Neural cell (in vitro differentiated cells): Measurements from ENCODE around the gene EXOC4. TPM values are rescaled to one million over a fixed set of nuclear protein-coding genes. Genes with fewer than 3 reads are reported as not detected.

Source experiments
- H2AFZ ChIP-seq: fragments of 200-600, 300-800 bp; sonication (generic), shearing (Covaris generic); 2 replicates; pipeline ENCODE4 v1.6.0; 2014; ENCODE audit warnings: low read depth, mild to moderate bottlenecking, antibody characterized with exemption, low read length, moderate library complexity
- H3F3A ChIP-seq: fragments of 200-600 bp; shearing (Covaris generic); 2 replicates; pipeline ENCODE4 v1.6.1; 2016; ENCODE audit warnings: mild to moderate bottlenecking, moderate library complexity, mixed read lengths, antibody characterized with exemption, low read length; ENCODE audit not compliant: insufficient read depth, poor library complexity, severe bottlenecking
- H3K27ac ChIP-seq: fragments of 200-600, 300-800 bp; sonication (generic), shearing (Covaris generic); 2 replicates; pipeline ENCODE4 v1.5.1; 2014; ENCODE audit warnings: mild to moderate bottlenecking, low read length, moderate library complexity
- H3K27me3 ChIP-seq: fragments of 300-800, 200-600 bp; sonication (generic), shearing (Covaris generic); 2 replicates; pipeline ENCODE4 v1.6.0; 2014; ENCODE audit warnings: mild to moderate bottlenecking, low read depth, low read length, moderate library complexity; ENCODE audit not compliant: insufficient read depth
- H3K36me3 ChIP-seq: fragments of 300-800, 200-600 bp; sonication (generic), shearing (Covaris generic); 2 replicates; pipeline ENCODE4 v1.5.1; 2014; ENCODE audit warnings: mild to moderate bottlenecking, antibody characterized with exemption, low read length, moderate library complexity; ENCODE audit not compliant: insufficient read depth
- H3K4me2 ChIP-seq: fragments of 300-800, 200-600 bp; sonication (generic), shearing (Covaris generic); 2 replicates; pipeline ENCODE4 v1.6.0; 2014; ENCODE audit warnings: mild to moderate bottlenecking, low read length
- H3K4me3 ChIP-seq: fragments of 300-800, 200-600 bp; sonication (generic), shearing (Covaris generic); 2 replicates; pipeline ENCODE4 v1.5.1; 2014; ENCODE audit warnings: mild to moderate bottlenecking, low read length, moderate library complexity
- H3K79me2 ChIP-seq: fragments of 200-600 bp; shearing (Covaris generic); replicated peaks from 2 replicates; pipeline ENCODE4 v1.6.0; 2014; ENCODE audit warnings: mild to moderate bottlenecking, low read length, moderate library complexity; ENCODE audit not compliant: insufficient read depth
- H3K9ac ChIP-seq: fragments of 300-800, 200-600 bp; sonication (generic), shearing (Covaris generic); 2 replicates; pipeline ENCODE4 v1.6.1; 2016; ENCODE audit warnings: mild to moderate bottlenecking, low read length, mixed read lengths
- H3K9me2 ChIP-seq: fragments of 200-600 bp; shearing (Covaris generic); 2 replicates; pipeline ENCODE4 v1.6.1; 2016; ENCODE audit warnings: mild to moderate bottlenecking, low read length, mixed read lengths; ENCODE audit not compliant: insufficient read depth
- H3K9me3 ChIP-seq: fragments of 200-600, 300-800 bp; sonication (generic), shearing (Covaris generic); 2 replicates; pipeline ENCODE4 v1.6.1; 2016; ENCODE audit warnings: mild to moderate bottlenecking, mixed run types, low read length, moderate library complexity, mixed read lengths
- H4K20me1 ChIP-seq: fragments of 200-600 bp; shearing (Covaris generic); 2 replicates; pipeline ENCODE4 v1.6.1; 2016; ENCODE audit warnings: mild to moderate bottlenecking, mixed run types; ENCODE audit not compliant: insufficient read depth
- CTCF ChIP-seq: fragments of 450-650 bp; IDR thresholded peaks from 2 replicates; pipeline ENCODE4 v1.5.1; 2014; ENCODE audit warnings: antibody characterized with exemption, mild to moderate bottlenecking, moderate library complexity; ENCODE audit not compliant: poor library complexity, severe bottlenecking
- EP300 ChIP-seq: fragments of 450-650 bp; conservative IDR thresholded peaks from 2 replicates; pipeline ENCODE4 v1.6.1; 2014; ENCODE audit warnings: antibody characterized with exemption, mild to moderate bottlenecking, moderate library complexity; ENCODE audit not compliant: poor library complexity, severe bottlenecking
- EZH2 ChIP-seq: fragments of 200-600, 300-800 bp; shearing (Covaris generic), sonication (generic); IDR thresholded peaks from 2 replicates; pipeline ENCODE4 v1.6.1; 2014; ENCODE audit warnings: antibody characterized with exemption, low read length, borderline replicate concordance, mild to moderate bottlenecking; ENCODE audit not compliant: insufficient read depth, poor library complexity, severe bottlenecking
- MXI1 ChIP-seq: fragments of 450-650 bp; conservative IDR thresholded peaks from 2 replicates; pipeline ENCODE4 v1.6.1; 2014; ENCODE audit warnings: antibody characterized with exemption, mild to moderate bottlenecking; ENCODE audit not compliant: poor library complexity, severe bottlenecking
- POLR2AphosphoS5 ChIP-seq: IDR thresholded peaks from 2 replicates; pipeline ENCODE4 v1.6.1; 2012
- RAD21 ChIP-seq: fragments of 450-650 bp; conservative IDR thresholded peaks from 2 replicates; pipeline ENCODE4 v1.6.1; 2014; ENCODE audit warnings: antibody characterized with exemption, mild to moderate bottlenecking, moderate library complexity
- REST ChIP-seq: IDR thresholded peaks from 2 replicates; pipeline ENCODE4 v1.6.1; 2012; ENCODE audit warnings: borderline replicate concordance
- SMC3 ChIP-seq: fragments of 450-650 bp; conservative IDR thresholded peaks from 2 replicates; pipeline ENCODE4 v1.6.1; 2014; ENCODE audit warnings: antibody characterized with exemption, mild to moderate bottlenecking, moderate library complexity; ENCODE audit not compliant: poor library complexity
- TAF1 ChIP-seq: IDR thresholded peaks from 2 replicates; pipeline ENCODE4 v1.6.1; 2012; ENCODE audit warnings: low read depth
- polyA plus RNA-seq: library from polyadenylated mRNA; depleted of rRNA; stranded (reverse); fragments of >200 nt; gene quantifications from 2 replicates; pipeline ENCODE4 v1.2.3, GENCODE V29; 2014

Gene EXOC4
- polyA plus RNA-seq, 1 donor from 2014 or later: 36.5 TPM

GRCh38 chr7:133724694-133725093 lies 471.8 kb downstream of the EXOC4 start:
- TF ChIP-seq EZH2 (no peak), SMC3 (no peak), EP300 (no peak), RAD21 (no peak), TAF1 (no peak), POLR2AphosphoS5 (no peak), REST (no peak), CTCF (no peak), MXI1 (no peak)
- Histone ChIP-seq H3K4me3 (no peak overlapping the region), H3K9ac (no peak overlapping the region), H4K20me1 (no peaks in the 10 kb centered on the region), H3K27ac (no peak overlapping the region), H3F3A (no peaks in the 10 kb centered on the region), H3K36me3 (no peaks in the 10 kb centered on the region), H3K9me3 (no peaks in the 10 kb centered on the region), H3K4me2 (no peak overlapping the region), H3K9me2 (no peaks in the 10 kb centered on the region), H3K79me2 (no peaks in the 10 kb centered on the region), H2AFZ (no peak overlapping the region), H3K27me3 (no peaks in the 10 kb centered on the region)

- Histone ChIP-seq H3F3A (no peaks in the 10 kb centered on the region), H3K9me3 (no peaks in the 10 kb centered on the region), H3K27ac (no peak overlapping the region), H3K4me2 (no peak overlapping the region), H3K27me3 (no peaks in the 10 kb centered on the region), H3K36me3 (no peaks in the 10 kb centered on the region), H3K9ac (no peak overlapping the region), H3K9me2 (no peaks in the 10 kb centered on the region), H2AFZ (no peak overlapping the region), H3K4me3 (no peak overlapping the region), H3K79me2 (no peaks in the 10 kb centered on the region), H4K20me1 (no peaks in the 10 kb centered on the region)
- TF ChIP-seq REST (no peak), EP300 (no peak), EZH2 (no peak), SMC3 (no peak), TAF1 (no peak), CTCF (no peak), POLR2AphosphoS5 (no peak), RAD21 (no peak), MXI1 (no peak)
Measured at GRCh38 chr7:133727476-133728214, 474.8 kb downstream of the EXOC4 start.
